GM18909 (cell line): Measurements from ENCODE around the gene TEFM.
"Not testable (repeated sequence)": the region's sequence is repeated elsewhere in the genome, so short reads cannot be mapped to it uniquely, and the experiment has no call there.

Source experiments
- ATAC-seq: cut with Tn5 transposase; IDR thresholded peaks from one replicate; pipeline ENCODE4 v1.9.1; 2021; ENCODE audit warnings: mild to moderate bottlenecking; ENCODE audit not compliant: unreplicated experiment, poor library complexity

TEFM gene, protein sequence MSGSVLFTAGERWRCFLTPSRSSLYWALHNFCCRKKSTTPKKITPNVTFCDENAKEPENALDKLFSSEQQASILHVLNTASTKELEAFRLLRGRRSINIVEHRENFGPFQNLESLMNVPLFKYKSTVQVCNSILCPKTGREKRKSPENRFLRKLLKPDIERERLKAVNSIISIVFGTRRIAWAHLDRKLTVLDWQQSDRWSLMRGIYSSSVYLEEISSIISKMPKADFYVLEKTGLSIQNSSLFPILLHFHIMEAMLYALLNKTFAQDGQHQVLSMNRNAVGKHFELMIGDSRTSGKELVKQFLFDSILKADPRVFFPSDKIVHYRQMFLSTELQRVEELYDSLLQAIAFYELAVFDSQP

DNA sequence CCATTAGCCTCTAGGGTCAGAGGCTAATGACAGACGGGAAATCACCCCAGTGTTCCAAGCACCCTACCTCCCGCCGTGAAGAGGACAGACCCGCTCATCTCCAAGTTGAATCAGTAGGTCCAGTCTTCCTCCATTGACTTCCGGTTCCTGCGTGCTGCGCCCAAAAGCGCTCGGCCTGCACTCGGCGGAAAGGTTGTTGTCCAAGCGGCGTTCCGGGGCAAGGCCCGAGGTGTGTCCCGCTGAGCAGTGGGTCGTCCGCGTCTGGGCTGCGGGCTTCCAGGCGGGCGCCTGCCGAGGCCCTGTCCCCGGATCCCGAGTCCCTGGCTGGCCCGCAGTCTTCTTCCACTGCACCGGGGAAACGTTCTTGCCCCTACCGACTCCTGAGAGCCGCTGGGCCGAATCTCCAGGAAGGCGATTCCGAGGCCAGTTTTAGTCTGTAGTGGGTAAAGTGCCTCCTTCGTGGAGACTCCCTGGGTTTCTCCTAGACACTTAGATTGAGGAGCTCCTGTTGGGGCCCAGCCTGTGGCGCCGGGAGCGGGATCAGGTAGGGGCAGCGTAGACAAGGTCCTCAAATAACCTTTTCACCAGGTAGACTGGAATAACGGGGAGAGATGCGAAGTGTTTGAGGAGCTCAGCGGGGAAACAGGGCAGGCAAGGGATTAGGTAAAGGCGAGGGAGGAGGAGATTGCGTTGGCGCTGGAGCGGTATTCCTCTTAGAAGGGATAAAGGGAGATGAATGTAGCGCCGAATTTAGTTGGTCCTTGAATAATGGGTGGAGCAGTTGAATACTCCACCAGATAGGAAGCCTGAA lies at the start of gene TEFM:
Gene TEFM, minus strand, starts transcription at position 138 of the 811 bp plus-strand sequence. Its CDS starts 40 bp downstream, at position 98.
- ATAC-seq, result peak; percentile 88

DNA sequence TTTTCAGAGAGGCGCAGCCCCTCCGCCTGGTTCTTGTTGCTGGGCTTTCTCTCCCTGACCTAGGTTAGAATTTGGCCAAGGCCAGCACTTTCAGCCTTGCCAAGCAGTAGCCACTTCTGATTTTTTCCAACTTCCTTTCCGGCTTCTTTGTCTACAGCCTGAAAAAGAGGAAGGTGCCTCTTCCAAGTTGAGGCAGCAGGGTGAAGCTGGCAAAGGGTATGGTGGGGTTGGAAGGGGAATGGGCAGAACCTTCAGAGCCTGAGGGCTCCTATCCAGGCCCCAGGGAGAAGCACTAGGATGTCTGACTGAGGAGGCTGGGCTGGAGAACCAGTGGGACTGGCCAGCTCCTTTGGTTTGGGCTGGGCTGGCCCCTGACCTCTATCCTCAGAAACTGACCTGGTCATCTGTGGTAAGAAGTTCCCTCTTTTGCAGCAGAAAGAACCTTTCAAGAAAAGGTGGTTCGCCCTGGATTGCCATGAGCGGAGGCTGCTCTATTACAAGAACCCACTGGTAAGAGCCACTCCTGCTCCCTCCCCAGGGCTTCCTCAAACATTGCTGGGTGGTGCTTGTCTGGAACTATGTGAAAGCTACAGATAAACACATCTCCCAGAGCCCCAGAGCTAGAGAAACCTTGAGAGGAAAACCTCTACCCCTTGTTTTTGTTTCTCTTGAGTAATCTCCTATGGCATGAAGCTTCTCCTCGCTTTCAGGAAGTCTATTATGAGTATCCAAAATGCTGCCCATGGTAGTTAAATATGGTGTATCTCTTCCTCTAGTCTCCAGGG lies 48.2 kb upstream of the TEFM start:
- ATAC-seq, result no peak

DNA sequence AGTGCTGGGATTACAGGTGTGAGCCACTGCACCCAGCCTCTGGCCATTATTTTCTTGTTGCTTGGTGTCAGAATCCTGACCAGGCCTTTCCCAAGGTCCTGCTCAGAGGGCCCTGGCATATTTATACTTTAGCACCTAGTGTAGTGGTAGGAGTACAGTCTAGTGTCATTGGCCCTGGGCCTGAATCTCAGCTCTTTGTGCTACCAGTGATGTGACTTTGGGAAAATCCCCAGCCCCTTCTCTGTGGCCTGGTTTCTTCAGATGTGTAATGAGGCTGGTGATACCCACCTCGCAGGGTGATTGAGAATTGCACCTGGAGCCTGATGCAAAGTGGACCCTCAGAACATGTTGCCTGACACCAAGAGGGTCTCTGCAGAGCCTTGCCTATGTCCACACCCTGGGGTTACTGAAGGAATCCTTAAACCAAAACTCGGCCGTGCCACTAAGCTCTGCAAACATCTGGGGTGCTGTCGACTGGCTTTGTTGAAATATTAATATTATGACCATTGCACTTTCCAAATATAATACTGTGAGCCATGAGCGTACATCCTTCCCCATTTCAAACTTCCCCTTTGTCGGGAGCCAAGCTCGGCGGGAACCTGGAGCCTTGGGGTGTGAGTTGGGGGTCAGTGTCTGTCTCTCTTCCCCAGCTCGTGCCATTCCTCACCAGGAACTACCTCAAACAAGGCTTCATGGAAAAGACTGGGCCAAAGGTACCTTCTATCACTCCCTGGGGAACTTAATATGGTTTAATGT lies 46.8 kb upstream of the TEFM start:
- no peak for ATAC-seq

DNA sequence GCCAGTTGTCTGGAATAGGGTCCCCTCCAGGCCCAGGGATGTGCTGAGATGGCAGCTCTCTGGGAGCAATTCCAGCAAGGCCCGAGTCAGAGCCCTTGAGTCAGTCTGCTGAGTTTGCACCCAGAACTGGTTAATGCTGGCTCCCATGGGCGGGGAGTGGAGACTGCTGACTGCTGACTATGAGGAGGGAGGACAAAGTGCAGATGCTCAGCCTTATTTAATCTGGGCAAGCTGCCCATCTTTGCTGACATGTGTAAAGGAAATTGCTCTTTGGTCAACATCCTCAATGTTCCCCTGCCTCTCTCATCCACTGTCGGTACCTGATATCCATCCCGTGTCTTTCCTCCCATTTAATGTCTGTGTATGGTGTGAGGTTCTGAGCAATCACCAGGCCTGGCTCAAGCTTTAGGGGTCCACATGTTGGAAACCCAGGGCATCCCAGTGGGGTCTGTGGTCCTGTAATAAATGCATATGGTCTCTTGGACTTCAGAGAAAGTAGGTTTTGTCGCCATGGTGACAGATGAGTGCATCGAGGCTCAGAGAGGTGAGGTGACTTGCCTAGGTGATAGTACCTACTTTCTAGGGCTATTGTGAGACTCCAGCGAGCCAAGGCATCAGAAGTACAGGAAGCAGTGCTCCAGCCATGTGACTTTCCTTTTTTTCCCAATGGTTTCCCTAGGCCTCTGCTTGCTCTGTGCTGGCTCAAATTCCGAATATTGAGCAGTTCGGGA lies 44.8 kb upstream of the TEFM start:
- no peak for ATAC-seq

DNA sequence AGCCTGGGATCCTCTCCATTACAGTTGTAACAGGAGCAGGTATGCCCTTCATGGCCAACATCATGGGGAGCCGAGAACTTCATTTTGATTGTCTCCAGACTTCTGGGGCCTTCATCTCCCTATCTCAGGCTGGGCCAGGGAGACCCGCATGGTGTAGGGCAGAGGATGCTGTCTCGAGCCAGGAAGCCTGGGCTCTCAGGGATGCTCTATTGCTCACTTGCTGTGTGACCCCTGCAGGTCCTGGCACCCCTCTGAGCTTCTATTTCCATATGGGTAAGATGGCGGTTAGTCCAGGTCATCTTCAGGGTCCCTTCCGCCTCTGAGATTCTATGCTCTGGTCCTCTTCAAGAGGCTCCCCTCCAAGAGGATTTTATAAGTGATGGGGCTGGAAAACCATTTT lies 44.2 kb upstream of the TEFM start:
- ATAC-seq, result no peak

DNA sequence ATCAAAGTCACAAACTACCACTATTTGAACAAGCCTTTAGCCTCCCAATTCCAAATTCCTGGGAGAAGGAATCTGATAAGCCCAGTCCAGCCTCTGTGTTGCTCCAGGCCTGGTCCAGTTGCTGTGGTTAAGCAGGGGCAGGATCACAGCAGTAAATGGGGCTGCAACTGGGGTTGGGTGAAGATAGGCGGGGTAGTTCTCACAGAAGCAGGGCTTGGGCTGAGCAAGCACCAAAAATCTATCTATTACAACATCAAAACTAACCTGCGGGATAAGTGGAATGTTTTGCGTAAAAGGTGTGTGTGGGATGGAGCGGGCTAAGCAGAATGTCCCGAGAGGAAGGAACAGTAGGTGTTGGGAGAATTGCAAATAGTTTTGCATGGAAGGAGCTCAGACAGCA lies 41.8 kb upstream of the TEFM start:
- no peak for ATAC-seq

DNA sequence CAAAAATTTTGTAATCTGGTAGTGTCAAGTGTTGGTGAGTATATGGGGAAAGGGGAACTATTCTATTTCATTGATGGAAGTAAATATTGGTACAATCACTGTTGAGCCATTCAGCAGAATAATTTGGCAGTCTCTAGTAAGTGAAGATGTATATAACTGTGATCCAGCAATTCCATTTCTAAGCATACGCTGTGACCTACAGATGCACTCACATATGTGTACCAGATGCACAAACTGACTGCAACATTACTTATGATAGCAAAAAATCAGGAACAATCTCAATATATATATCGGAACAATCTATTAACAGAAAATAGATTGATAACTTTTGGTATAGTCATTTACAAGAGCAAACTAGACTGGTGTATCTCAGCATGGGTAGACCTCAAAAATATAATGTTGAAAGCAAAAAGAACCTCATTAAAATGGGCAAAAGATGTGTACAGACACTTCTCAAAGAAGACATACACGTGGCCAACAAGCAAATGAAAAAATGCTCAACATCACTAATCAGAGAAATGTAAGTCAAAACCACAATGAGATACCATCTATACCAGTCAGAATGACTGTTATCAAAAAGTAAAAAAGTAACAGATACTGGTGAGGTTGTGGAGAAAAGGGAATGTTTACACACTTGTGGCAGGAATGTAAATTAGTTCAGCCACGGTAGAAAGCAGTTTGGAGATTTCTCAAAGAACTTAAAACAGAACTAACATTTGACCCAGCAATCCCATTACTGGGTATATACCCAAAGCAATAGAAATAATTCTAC lies 36.5 kb upstream of the TEFM start:
- no peak for ATAC-seq

DNA sequence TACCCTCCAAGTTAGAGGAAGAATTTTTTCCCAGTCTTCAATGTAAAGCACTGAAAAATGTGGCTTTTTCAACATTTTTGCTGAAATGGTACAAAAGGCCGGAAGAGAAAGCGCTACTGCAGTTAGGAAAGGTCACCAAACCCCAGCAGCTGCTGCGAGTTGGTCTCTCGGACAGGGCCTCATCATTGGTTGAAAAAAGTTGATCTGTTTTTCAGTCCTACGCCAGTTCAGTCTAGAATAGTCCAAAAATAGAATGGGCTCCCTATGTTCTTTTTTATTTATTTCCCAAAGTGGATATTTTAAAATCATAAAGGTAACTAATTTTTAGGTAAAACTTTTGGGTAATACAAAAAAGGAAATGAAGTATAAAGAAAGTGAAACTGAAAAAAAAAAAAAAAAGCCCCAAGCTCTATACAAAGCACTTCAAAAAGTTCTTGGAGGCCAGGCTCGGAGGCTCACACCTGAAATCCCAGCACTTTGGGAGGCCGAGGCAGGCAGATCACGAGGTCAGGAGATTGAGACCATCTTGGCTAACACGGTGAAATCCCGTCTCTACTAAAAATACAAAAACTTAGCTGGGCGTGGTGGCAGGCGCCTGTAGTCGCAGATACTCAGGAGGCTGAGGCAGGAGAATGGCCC lies 33.1 kb upstream of the TEFM start:
- no peak for ATAC-seq

DNA sequence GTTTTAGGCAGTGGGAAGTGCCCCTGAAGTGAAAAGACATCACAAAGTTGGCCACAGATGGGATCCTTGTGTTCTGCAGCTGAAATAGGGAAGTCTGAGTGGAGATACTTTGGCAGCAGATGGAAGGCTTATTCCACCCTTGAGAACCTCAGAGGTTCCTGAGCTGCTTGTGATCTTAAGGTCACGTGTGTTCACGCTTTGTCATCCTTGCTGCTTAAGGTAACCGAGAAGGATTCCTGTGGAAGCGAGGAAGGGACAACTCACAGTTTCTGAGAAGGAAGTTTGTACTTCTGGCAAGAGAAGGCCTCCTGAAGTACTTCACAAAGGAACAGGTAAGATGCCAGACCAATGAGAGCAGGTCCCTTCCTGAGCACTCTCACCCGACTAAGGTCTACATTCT lies 27.9 kb upstream of the TEFM start:
- ATAC-seq, result no peak

DNA sequence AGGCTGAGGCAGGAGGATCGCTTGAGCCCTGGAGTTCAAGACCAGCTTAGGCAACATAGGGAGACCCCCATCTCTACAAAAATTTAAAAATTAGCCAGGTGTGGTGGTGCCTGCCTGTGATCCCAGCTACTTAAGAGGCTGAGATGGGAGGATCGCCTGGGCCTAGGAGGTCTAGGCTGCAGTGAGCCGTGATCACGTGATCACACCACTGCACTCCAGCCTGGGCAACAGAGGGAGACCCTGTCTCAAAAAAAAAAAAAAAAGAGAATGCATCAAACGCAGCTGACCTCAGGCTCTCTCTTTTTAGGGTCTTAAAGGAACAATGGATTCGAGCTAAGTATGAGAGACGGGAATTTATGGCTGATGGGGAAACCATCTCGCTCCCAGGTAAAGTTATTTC lies 25.5 kb upstream of the TEFM start:
- not testable (repeated sequence) for ATAC-seq

DNA sequence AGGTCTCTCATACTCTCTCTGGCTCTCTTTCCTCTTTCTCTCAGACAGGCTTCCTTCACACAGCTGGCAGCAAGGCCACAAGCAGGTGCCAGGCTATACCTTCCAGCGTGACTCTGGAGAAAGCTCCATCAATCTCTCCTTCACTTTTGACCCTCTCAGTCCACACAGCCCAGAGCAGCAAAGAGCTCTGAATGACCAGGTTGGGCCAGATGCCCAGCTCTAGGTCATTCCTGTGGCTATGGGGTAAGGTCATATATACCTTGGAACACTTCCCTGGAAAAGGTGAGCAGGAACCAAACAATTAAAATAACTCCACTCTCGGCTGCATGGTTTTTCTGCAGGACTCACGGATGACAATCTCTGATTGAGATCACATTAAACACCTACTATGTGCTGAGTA lies 24.5 kb upstream of the TEFM start:
- ATAC-seq, result no peak

DNA sequence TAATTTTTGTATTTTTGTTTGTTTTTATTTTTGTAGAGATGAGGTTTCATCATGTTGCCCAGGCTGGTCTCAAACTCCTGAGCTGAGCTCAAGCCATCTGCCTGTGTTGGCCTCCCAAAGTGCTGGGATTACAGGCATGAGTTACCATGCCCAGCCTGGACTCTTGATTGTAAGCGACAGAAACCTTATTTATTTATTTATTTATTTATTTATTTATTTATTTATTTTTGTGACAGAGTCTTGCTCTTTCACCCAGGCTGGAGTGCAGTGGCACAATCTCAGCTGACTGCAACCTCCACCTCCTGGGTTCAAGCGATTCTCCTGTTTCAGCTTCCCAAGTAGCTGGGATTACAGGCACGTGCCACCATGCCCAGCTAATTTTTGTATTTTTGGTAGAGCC lies 23.8 kb upstream of the TEFM start:
- ATAC-seq, result not testable (repeated sequence)

DNA sequence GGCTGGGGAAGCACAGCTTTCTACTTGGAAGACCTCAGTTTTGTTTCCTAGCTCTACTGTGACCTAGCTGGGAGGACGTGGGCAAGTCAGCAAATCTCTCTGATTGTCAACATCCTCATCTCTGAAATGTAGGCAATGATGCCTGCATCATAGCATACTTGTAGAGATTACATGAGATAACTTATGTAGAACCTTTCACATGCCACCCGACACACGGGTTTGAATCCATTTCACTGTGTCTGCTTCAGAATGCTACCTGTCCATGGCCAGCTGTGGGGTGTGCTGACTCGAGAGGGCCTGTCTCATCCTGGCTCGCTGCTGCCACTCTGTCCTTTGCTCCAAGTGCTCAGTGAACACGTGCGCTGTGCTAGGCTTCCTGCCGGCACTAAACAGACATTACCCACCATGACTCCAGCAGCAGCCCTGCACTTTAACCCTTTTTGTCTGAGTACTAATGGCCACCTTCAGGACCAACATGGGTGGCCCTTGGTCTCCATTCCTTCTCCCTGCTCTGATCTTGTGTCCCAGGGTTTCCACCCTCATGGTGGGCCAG lies 23.1 kb upstream of the TEFM start:
- no peak for ATAC-seq

DNA sequence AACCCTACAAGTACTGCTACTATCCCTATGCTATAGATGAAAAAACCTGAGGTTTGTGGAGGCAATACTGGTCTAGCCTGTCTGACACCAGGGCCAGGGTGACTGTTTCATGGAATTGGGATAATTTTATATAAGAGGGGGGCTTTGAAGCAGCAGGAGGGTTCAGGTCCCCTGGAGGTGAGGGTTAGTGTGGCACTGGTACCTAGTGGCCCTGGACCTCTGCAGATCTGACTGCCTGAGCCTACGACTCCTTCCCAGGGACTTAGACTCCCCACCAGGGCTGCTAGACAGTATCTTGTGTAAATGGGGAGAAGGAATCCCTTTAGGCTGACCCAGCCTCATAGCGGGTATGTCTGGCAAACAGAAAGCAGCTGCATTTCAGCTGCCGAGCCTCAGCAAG lies 22.5 kb upstream of the TEFM start:
- no peak for ATAC-seq

DNA sequence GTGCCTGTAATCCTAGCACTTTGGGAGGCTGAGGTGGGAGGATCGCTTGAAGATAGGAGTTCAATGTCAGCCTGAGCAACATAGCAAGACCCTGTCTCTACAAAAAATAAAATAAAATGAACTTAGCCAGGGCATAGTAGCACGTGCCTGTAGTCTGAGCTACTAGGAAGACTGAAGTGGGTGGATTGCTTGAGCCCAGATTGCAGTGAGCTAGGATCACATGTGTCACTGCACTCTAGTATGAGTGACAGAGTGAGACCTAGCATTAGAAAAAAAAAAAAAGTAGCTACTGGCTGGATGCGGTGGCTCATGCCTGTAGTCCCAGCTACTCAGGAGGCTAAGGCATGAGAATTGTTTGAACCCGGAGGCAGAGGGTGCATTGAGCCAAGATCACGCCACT lies 21.7 kb upstream of the TEFM start:
- no peak for ATAC-seq

DNA sequence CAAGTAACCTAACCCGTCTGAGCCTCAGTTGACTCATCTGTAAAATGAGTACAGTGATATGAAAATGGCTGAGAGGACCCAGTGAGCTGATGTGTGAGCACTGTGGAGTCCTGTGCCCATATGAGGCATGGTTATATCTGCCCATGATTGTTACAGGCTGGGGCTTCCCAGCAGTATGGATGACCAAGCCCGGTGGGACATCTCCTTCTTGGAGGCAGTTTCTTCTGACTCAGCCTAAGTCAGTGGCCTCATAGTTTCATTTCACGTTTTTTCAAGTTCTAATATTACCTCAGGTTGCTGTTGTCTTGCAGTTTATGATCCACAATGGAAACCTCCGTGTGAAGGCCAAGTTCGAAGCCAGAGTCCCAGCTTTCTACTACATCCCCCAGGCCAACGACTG lies 20.5 kb upstream of the TEFM start:
- ATAC-seq, result no peak

DNA sequence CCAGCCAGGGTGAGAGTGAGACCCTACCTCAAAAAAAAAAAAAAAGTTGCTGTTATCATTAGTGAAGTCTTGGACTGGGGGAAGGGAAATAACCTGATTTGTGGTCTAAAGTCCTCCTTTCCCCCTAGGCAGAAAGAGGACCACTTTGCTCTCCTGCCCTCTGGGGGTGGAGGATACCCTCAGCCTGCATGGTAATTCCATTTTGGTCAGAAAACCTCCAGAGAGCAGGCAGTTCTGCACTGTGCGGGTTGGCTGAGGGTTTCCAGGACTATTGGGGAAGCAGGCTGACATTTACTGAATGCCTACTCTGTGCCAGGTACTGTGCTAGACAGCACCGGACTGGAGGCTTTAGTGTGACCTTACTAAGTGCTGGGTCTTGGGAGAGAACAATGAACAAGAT lies 18.3 kb upstream of the TEFM start:
- no peak for ATAC-seq
